ENCODE measurements around the gene RAD51B. TPM values are rescaled to one million over a fixed set of nuclear protein-coding genes. Genes with fewer than 3 reads are reported as not detected.

RAD51B gene
- total RNA-seq, 1 experiment from 2014 or later = 29.9 TPM

- no peak overlapping the region for H3K4me2 ChIP-seq
- H3K4me1 ChIP-seq (replicated peaks; ENCODE audit: insufficient read depth) = peaks cover 18% of the 10 kb centered on the region
- H4K20me1 ChIP-seq (ENCODE audit: insufficient read depth) = no peaks in the 10 kb centered on the region
- H3K79me2 ChIP-seq (ENCODE audit: low read depth) = no peaks in the 10 kb centered on the region
- H3K36me3 ChIP-seq (ENCODE audit: low read depth) = no peaks in the 10 kb centered on the region
- H3K27me3 ChIP-seq (ENCODE audit: insufficient read depth, low read depth) = no peaks in the 10 kb centered on the region
- TF ChIP-seq EZH2 (IDR thresholded peaks at IDR 0.05; ENCODE audit: low read depth) = no peak
- TF ChIP-seq CTCF (conservative IDR thresholded peaks at IDR 0.05) = no peak
- no peaks in the 10 kb centered on the region for H3K9me3 ChIP-seq (ENCODE audit: insufficient read depth, low read depth)
- H3F3A ChIP-seq (ENCODE audit: insufficient read depth, low read depth) = no peaks in the 10 kb centered on the region
- no peak overlapping the region for H3K4me3 ChIP-seq
- ChIA-PET CTCF (no interaction called here), POLR2A (ENCODE audit: unreplicated experiment) (no interaction called here)
- no peaks in the 10 kb centered on the region for H3K9me2 ChIP-seq (ENCODE audit: insufficient read depth)
- no peak overlapping the region for H3K27ac ChIP-seq
- H2AFZ ChIP-seq = no peak overlapping the region
- intact Hi-C loops (cut with micrococcal nuclease; ENCODE audit: unreplicated experiment) = no loop called here
- no peak for DNase-seq
- BruUV-seq (replicated peaks) = no TSS peak
Observed at GRCh38 chr14:68396461-68396860, 576.9 kb downstream of the RAD51B start.

- POLR2A ChIA-PET (ENCODE audit: unreplicated experiment) = no interaction called here
- Histone ChIP-seq H3K27ac (no peak overlapping the region), H3K27me3 (ENCODE audit: insufficient read depth, low read depth) (no peaks in the 10 kb centered on the region), H3K4me1 (replicated peaks; ENCODE audit: insufficient read depth) (peaks cover 25% of the 10 kb centered on the region), H3K79me2 (ENCODE audit: low read depth) (no peaks in the 10 kb centered on the region), H3F3A (ENCODE audit: insufficient read depth, low read depth) (no peaks in the 10 kb centered on the region), H2AFZ (no peak overlapping the region), H3K4me2 (no peak overlapping the region), H3K36me3 (ENCODE audit: low read depth) (no peaks in the 10 kb centered on the region), H3K9me2 (ENCODE audit: insufficient read depth) (no peaks in the 10 kb centered on the region), H3K9me3 (ENCODE audit: insufficient read depth, low read depth) (no peaks in the 10 kb centered on the region), H3K4me3 (no peak overlapping the region), H4K20me1 (ENCODE audit: insufficient read depth) (no peaks in the 10 kb centered on the region)
- CTCF ChIA-PET = no interaction called here
- DNase-seq = no peak
- BruUV-seq (replicated peaks) = no TSS peak
- intact Hi-C loops (cut with micrococcal nuclease; ENCODE audit: unreplicated experiment) = no loop called here
- no peak for TF ChIP-seq CTCF (conservative IDR thresholded peaks at IDR 0.05)
- no peak for TF ChIP-seq EZH2 (IDR thresholded peaks at IDR 0.05; ENCODE audit: low read depth)
Observed at GRCh38 chr14:68397371-68397811, 577.8 kb downstream of the RAD51B start.

GRCh38 chr14:68397822-68398221 is 578.2 kb downstream of the RAD51B start:
- no peak overlapping the region for H2AFZ ChIP-seq
- no TSS peak for BruUV-seq (replicated peaks)
- no peaks in the 10 kb centered on the region for H4K20me1 ChIP-seq (ENCODE audit: insufficient read depth)
- ChIA-PET CTCF (no interaction called here), POLR2A (ENCODE audit: unreplicated experiment) (no interaction called here)
- H3K79me2 ChIP-seq (ENCODE audit: low read depth) = no peaks in the 10 kb centered on the region
- no peaks in the 10 kb centered on the region for H3K9me2 ChIP-seq (ENCODE audit: insufficient read depth)
- no peaks in the 10 kb centered on the region for H3K36me3 ChIP-seq (ENCODE audit: low read depth)
- no peak for TF ChIP-seq CTCF (conservative IDR thresholded peaks at IDR 0.05)
- no peak for TF ChIP-seq EZH2 (IDR thresholded peaks at IDR 0.05; ENCODE audit: low read depth)
- peaks cover 26% of the 10 kb centered on the region for H3K4me1 ChIP-seq (replicated peaks; ENCODE audit: insufficient read depth)
- H3K27me3 ChIP-seq (ENCODE audit: insufficient read depth, low read depth) = no peaks in the 10 kb centered on the region
- DNase-seq = no peak
- H3F3A ChIP-seq (ENCODE audit: insufficient read depth, low read depth) = no peaks in the 10 kb centered on the region
- no peak overlapping the region for H3K4me2 ChIP-seq
- intact Hi-C loops (cut with micrococcal nuclease; ENCODE audit: unreplicated experiment) = no loop called here
- H3K4me3 ChIP-seq = no peak overlapping the region
- H3K27ac ChIP-seq = no peak overlapping the region
- H3K9me3 ChIP-seq (ENCODE audit: insufficient read depth, low read depth) = peaks cover 4% of the 10 kb centered on the region; the same call in 1 of the 2 replicates
